HepG2 (cell line): ENCODE measurements around the gene RUFY2. TPM values are rescaled to one million over a fixed set of nuclear protein-coding genes. Genes with fewer than 3 reads are reported as not detected.

Experiments
- AGO1 ChIP-seq: fragments of 200-400 bp; formaldehyde crosslinking; IDR thresholded peaks from 2 replicates; pipeline ENCODE4 v1.6.1; 2017; ENCODE audit warnings: mild to moderate bottlenecking, low read depth, low read length, moderate library complexity; ENCODE audit not compliant: poor library complexity, severe bottlenecking
- ELF1 ChIP-seq: sonication (generic); formaldehyde crosslinking; IDR thresholded peaks from 2 replicates; pipeline ENCODE4 v1.4.0; 2020; ENCODE audit warnings: missing genetic modification reagents
- GATAD2A ChIP-seq: IDR thresholded peaks from 2 replicates; pipeline ENCODE4 v1.6.1; 2016
- HBP1 ChIP-seq: IDR thresholded peaks from 2 replicates; pipeline ENCODE4 v1.6.1; 2016; ENCODE audit warnings: low read depth, control low read depth
- HOXA7 ChIP-seq: sonication (generic); formaldehyde crosslinking; IDR thresholded peaks from 2 replicates; pipeline ENCODE4 v1.8.1; 2022; ENCODE audit warnings: mild to moderate bottlenecking, missing genetic modification reagents, moderate library complexity
- KLF12 ChIP-seq: sonication (generic); formaldehyde crosslinking; IDR thresholded peaks from 2 replicates; pipeline ENCODE4 v1.4.0; 2020; ENCODE audit warnings: missing genetic modification reagents, borderline replicate concordance
- TCF7L2 ChIP-seq: IDR thresholded peaks from 2 replicates; pipeline ENCODE4 v1.6.1; 2011; ENCODE audit warnings: mild to moderate bottlenecking, low read depth, low read length, moderate library complexity
- TOE1 ChIP-seq: sonication (generic); formaldehyde crosslinking; IDR thresholded peaks from 2 replicates; pipeline ENCODE4 v1.4.0; 2020; ENCODE audit warnings: mild to moderate bottlenecking, missing genetic modification reagents
- ZBTB3 ChIP-seq: sonication (generic); formaldehyde crosslinking; IDR thresholded peaks from 2 replicates; pipeline ENCODE4 v1.4.0; 2020; ENCODE audit warnings: low read depth, mild to moderate bottlenecking, moderate library complexity, missing genetic modification reagents, borderline replicate concordance
- ZBTB42 ChIP-seq: sonication (generic); formaldehyde crosslinking; IDR thresholded peaks from 2 replicates; pipeline ENCODE4 v1.5.0; 2020; ENCODE audit warnings: mild to moderate bottlenecking, missing genetic modification reagents
- ZNF296 ChIP-seq: sonication (generic); formaldehyde crosslinking; conservative IDR thresholded peaks from 2 replicates; pipeline ENCODE4 v1.5.0; 2020; ENCODE audit warnings: mild to moderate bottlenecking, missing genetic modification reagents
- ZNF512B ChIP-seq: sonication (generic); formaldehyde crosslinking; IDR thresholded peaks from 2 replicates; pipeline ENCODE4 v1.5.1; 2020; ENCODE audit warnings: missing genetic modification reagents, mild to moderate bottlenecking, borderline replicate concordance
- ZNF644 ChIP-seq: IDR thresholded peaks from 2 replicates; pipeline ENCODE4 v1.6.1; 2016; ENCODE audit warnings: low read depth
- ZNF792 ChIP-seq: IDR thresholded peaks from 2 replicates; pipeline ENCODE4 v1.6.1; 2016
- polyA plus RNA-seq, 8 experiments: library from polyadenylated mRNA; depleted of rRNA in 3 of 8; stranded (reverse) in 7 of 8; unstranded in 1 of 8; fragments of >200 nt; fragmentation: Illumina TruSeq in 4 of 8; extraction: Trizol in 4 of 8; gene quantifications; 2 replicates each; pipeline versions ENCODE4 v1.2.1 to v1.2.3, GENCODE V29; 2011 to 2016; ENCODE audit warnings: low read depth in 4 of 8, missing spikeins in 1 of 8, mixed read lengths in 1 of 8; ENCODE audit not compliant: insufficient read depth in 1 of 8
- total RNA-seq, 5 experiments: library from RNA; depleted of rRNA; stranded (reverse); fragments of >200 nt; fragmentation: Illumina TruSeq; extraction: Trizol; gene quantifications; 2 replicates each; pipeline ENCODE4 v1.2.3, GENCODE V29; 2016; ENCODE audit warnings: low read depth in 1 of 5
- TF ChIP-seq, protein P1 (sequence below): sonication (generic); formaldehyde crosslinking; IDR thresholded peaks from 2 replicates; pipeline ENCODE4; 2020; ENCODE audit warnings: missing genetic modification reagents, mild to moderate bottlenecking, borderline replicate concordance
- TF ChIP-seq, protein P2 (sequence below): sonication (generic); formaldehyde crosslinking; IDR thresholded peaks from 2 replicates; pipeline ENCODE4 v1.9.0; 2021; ENCODE audit warnings: mild to moderate bottlenecking, missing genetic modification reagents

RUFY2 gene
- total and polyA plus RNA-seq, 2 of the 13 experiments (the other 11 are each of a cell fraction or from before 2014, with no cell fraction given): 10.1 to 16.1 TPM

- TF ChIP-seq ZNF512B (CRISPR knock-in tag): no peak
- peak; percentile 81; the same call in 1 of the 2 replicates for TF ChIP-seq KLF12 (CRISPR knock-in tag)
- 0 out of 2 replicates have a peak, but pooled peaks have one; percentile 2 for TF ChIP-seq HBP1 (CRISPR knock-in tag)
- TF ChIP-seq ELF1 (CRISPR knock-in tag): no peak
- TF ChIP-seq ZNF296 (CRISPR knock-in tag): no peak
- TF ChIP-seq TCF7L2: no peak
- TF ChIP-seq ZNF644 (CRISPR knock-in tag): no peak
- peak; percentile 61; the same call in 1 of the 2 replicates for TF ChIP-seq ZBTB42 (CRISPR knock-in tag)
- no peak for TF ChIP-seq ZBTB3 (CRISPR knock-in tag)
- no peak for TF ChIP-seq TOE1
- TF ChIP-seq, protein P1, sequence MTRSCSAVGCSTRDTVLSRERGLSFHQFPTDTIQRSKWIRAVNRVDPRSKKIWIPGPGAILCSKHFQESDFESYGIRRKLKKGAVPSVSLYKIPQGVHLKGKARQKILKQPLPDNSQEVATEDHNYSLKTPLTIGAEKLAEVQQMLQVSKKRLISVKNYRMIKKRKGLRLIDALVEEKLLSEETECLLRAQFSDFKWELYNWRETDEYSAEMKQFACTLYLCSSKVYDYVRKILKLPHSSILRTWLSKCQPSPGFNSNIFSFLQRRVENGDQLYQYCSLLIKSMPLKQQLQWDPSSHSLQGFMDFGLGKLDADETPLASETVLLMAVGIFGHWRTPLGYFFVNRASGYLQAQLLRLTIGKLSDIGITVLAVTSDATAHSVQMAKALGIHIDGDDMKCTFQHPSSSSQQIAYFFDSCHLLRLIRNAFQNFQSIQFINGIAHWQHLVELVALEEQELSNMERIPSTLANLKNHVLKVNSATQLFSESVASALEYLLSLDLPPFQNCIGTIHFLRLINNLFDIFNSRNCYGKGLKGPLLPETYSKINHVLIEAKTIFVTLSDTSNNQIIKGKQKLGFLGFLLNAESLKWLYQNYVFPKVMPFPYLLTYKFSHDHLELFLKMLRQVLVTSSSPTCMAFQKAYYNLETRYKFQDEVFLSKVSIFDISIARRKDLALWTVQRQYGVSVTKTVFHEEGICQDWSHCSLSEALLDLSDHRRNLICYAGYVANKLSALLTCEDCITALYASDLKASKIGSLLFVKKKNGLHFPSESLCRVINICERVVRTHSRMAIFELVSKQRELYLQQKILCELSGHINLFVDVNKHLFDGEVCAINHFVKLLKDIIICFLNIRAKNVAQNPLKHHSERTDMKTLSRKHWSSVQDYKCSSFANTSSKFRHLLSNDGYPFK (CRISPR knock-in tag): no peak
- TF ChIP-seq ZNF792 (CRISPR knock-in tag): peak; percentile 6; the same call in 1 of the 2 replicates
- TF ChIP-seq AGO1: no peak
- TF ChIP-seq, protein P2, sequence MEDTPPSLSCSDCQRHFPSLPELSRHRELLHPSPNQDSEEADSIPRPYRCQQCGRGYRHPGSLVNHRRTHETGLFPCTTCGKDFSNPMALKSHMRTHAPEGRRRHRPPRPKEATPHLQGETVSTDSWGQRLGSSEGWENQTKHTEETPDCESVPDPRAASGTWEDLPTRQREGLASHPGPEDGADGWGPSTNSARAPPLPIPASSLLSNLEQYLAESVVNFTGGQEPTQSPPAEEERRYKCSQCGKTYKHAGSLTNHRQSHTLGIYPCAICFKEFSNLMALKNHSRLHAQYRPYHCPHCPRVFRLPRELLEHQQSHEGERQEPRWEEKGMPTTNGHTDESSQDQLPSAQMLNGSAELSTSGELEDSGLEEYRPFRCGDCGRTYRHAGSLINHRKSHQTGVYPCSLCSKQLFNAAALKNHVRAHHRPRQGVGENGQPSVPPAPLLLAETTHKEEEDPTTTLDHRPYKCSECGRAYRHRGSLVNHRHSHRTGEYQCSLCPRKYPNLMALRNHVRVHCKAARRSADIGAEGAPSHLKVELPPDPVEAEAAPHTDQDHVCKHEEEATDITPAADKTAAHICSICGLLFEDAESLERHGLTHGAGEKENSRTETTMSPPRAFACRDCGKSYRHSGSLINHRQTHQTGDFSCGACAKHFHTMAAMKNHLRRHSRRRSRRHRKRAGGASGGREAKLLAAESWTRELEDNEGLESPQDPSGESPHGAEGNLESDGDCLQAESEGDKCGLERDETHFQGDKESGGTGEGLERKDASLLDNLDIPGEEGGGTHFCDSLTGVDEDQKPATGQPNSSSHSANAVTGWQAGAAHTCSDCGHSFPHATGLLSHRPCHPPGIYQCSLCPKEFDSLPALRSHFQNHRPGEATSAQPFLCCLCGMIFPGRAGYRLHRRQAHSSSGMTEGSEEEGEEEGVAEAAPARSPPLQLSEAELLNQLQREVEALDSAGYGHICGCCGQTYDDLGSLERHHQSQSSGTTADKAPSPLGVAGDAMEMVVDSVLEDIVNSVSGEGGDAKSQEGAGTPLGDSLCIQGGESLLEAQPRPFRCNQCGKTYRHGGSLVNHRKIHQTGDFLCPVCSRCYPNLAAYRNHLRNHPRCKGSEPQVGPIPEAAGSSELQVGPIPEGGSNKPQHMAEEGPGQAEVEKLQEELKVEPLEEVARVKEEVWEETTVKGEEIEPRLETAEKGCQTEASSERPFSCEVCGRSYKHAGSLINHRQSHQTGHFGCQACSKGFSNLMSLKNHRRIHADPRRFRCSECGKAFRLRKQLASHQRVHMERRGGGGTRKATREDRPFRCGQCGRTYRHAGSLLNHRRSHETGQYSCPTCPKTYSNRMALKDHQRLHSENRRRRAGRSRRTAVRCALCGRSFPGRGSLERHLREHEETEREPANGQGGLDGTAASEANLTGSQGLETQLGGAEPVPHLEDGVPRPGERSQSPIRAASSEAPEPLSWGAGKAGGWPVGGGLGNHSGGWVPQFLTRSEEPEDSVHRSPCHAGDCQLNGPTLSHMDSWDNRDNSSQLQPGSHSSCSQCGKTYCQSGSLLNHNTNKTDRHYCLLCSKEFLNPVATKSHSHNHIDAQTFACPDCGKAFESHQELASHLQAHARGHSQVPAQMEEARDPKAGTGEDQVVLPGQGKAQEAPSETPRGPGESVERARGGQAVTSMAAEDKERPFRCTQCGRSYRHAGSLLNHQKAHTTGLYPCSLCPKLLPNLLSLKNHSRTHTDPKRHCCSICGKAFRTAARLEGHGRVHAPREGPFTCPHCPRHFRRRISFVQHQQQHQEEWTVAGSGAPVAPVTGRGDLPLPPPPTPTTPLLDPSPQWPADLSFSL (CRISPR knock-in tag): no peak
- no peak for TF ChIP-seq HOXA7 (CRISPR knock-in tag)
- no peak; the same call in 1 of the 2 replicates for TF ChIP-seq GATAD2A (CRISPR knock-in tag)
Observed at GRCh38 chr10:68406815-68407548, at the start of gene RUFY2 (continued).
